GM19395 (cell line): ENCODE data around the gene MCU.

Experiments used
- ATAC-seq: cut with Tn5 transposase; IDR thresholded peaks from one replicate; pipeline ENCODE4 v1.9.1; 2021; ENCODE audit warnings: mild to moderate bottlenecking, moderate library complexity; ENCODE audit not compliant: unreplicated experiment

The MCU gene

DNA sequence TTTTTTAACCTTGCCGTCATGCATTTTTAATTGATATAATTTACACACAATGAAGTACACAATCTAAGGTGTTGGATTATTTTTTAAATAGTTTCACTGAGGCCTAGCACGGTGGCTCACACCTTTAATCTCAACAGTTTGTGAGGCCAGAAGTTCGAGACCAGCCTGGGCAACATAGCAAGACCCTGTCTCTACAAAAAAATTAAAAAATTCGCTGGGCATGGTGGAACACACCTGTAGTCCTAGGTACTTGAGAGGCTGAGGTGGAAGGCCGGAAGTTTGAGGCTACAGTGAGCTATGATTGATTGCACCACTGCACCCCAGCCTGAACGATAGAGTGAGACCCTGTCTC is 108.8 kb downstream of the MCU start:
- no peak for ATAC-seq

DNA sequence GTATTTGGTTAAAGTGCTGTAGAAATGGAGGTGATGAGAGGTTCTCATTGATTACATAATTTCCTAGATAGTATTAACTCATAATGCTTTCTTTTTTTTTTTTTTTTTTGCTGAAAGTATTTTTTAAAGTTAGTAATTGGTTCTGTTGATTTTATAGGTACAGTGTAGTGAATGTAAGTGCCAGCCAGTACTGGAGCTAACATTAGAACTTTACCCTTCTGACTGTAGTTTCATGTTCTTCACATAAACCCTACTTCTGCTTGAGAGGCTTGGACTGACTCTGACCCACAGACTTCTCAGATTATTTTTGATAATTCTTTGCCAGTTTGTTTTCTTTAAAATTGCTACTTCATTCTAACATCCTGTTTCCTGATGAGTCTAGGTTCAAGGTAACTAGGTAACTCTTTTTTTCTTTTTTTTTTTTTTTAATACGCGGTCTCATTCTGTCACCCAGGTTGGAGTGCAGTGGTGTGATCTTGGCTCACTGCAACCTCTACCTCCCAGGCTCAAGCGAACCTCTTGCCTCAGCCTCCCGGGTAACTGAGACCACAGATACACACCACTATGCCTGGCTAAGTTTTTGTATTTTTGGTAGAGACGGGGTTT is 109.4 kb downstream of the MCU start:
- ATAC-seq, result no peak

DNA sequence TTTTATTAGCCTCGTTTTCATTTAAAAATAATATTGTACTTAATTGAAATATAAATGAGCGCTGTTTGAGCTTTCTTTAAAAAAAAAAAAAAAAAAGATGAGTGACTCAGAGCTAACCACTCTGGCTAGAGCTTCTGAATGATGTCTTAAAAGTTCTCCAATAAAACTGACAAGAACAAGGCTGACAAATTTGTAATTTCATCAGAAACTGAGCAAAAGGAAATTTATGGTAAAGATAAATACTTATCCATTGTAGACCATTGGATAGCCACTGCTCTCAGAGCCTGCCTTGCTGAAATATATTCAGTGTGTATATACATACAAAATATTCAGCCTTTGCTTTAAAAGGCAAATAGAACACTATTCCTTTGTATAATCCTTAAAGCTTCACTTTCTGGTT is 110.4 kb downstream of the MCU start:
- no peak for ATAC-seq

DNA sequence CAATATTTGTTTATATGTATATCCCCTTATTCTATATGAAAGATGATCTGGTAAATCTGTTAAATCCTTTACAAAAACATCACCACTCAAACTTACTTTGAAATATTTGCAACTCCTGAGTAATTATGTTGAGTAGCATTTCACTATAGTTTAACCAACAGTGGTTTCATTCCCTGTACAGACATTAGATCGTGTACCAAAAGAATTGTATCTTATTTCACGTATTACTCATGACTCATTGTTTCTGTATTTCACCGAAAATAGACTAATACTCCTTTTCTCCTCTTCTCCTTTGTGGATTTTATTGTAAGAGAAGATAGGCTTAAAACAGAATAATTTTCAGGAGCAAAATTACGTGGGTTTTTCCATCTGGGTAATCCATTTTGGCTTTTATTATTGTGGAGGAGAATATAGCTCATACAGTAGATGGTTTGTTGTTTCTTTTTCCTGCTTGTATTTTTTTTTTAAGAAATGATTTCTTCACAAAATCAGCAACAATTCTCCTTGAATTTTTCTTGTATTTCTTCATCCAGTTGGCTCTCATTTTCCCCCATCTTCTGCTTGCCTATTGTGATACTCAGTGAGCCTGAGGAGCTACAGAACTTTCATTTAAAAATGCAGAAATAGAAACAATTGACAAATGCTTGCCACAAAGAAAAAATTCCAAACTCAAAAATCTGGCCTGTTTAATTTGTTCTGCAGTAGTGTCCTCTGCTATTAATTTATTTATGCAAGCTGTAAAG is 111.0 kb downstream of the MCU start:
- no peak for ATAC-seq

DNA sequence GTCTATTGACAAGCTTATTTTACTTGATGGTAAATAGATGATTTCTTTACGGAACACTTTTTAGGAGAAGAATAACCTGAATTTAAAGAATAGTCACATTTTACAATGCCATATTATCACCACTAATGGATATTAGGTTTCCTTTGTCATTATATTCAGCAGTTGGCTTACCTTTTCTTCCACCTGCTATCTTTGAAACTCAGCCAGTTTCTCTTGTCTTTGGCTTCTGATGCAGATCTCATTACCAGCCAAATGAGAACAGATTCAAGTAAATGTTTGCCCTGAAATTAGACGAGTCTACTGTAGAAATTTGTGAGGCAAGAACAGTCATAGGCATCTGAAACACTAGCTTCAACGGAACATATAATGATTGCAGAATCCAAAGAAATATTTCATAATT is 116.1 kb downstream of the MCU start:
- no peak for ATAC-seq

DNA sequence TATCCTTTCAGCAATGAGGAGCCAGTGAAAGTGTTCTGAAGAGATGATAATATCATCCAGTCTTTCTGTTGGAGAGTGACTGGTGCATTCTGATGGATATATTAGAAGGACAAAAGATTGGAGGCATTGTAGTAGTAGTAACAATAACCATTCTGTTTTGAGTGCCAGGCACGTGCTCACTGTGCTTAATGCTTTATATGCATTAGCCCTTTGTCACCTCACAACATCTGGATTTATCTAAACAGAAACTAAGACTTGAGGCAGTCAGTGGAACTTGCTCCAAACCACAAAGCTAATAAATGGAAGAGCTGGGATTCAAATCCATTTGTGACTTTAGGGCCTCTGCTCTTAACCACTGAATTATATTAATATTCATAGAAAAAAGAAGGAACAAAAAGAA is 117.1 kb downstream of the MCU start:
- ATAC-seq, result no peak

DNA sequence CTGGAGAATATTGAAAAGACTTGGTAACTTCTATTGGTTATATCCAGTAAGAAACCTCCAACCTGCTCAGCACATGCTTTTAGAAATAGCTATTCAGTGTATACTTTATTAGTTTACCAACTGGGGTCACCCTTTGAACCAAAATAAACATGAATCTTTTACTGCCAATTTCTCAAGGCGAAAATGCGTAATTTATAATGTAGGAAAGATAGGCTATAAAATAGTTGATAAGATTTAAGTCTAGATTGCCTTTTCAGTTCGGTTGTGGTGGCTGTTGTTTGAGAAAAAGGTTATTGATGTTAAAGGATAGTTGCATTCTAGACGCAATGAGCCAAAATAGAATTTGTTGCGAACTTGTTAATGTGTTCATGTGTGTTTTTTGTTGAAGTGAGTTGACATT is 119.0 kb downstream of the MCU start:
- ATAC-seq, result no peak

DNA sequence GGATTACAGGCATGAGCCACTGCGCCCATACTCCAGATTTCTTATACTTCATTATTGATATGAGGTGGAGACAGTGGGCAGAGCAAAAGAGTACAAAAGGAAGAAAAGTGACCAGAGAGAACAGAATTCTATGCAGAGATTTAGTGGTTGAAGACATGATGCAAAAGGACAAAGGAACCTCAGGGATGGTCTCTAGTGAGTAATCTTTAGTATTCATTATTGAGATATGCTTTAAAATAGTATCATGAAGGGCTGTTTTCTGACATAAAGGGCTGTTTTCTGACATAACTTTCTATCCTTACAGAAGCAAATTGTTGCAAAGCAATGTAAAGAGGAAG is 120.4 kb downstream of the MCU start:
- ATAC-seq, result no peak

DNA sequence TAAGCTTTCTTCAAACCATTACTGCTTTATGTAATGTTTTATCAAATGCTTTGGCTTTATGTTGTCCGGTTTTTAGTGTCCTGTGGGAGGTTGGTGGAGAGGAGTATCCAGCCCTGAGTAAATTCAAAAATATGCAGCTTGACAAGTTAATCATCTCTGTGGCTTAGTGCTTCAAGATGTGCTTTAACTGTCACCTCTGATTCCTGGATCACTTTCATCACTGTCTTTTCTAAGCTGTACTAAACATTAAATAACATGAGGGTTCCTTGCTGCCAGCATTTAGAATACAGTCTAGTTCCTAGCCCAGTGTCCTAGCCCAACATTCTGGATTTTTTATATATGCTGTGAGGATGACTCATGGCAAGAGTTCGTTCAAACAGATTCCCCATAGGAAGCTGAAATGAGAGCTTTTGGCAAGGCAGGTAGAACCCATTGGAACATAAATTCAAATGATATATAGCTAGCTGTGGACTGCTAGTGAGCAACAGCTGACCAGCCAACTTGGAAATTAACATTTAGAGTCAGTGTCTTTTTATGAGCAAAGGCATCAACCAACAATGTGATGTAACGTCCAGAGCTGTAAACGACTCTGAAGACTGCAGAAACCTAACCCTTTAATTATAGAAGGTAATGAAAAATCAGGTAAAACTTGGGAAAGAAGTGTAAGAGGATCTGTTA is 120.9 kb downstream of the MCU start:
- ATAC-seq, result no peak

DNA sequence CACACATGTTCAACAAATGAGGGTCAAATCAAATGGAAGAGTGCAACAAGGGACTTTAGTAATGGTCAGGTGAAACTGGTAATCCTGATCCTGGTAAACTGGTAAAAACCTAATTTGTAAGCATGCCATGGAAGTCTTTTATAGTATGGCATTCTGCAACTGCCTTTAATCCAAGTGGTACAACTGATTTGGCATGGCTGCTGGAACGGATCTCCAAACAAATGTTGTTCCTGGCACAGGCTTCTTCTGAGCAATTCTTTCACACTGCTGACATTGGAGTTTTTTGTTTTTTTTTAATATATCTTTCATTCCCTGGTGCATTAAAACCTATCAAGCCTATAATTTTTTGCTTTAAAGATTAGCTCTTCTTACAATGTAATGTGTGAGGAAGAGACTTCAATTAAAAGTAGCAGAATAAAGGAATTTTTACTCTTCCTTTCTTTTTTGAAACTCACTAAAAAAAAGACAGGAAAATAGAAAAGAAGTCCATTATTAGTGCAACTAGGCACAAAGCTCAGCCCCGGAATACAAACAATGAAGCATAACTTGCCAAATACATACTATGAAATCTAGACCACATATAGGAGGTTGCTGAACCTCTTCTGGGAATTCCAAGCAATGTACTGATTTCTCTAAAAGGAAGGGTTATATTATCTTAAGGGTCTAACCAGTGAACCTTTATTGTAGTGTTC is 122.3 kb downstream of the MCU start:
- no peak for ATAC-seq

DNA sequence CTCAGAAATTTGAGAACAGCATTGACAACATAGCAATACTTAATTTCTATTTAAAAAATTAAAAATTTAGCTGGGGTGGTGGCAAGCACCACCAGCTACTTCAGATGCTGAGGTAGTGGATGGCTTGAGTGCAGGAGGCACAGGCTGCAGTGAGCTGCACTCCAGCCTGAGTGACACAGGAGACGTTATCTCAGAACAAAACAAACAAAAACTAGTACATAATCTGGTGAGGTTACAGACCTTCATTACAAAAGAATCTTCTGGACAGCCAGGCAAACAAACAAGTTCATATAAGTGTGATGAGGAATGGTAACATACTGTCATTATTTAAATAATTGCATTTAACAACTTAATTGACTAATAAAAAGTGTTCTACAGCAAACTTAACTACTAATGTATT is 124.6 kb downstream of the MCU start:
- ATAC-seq, result no peak

DNA sequence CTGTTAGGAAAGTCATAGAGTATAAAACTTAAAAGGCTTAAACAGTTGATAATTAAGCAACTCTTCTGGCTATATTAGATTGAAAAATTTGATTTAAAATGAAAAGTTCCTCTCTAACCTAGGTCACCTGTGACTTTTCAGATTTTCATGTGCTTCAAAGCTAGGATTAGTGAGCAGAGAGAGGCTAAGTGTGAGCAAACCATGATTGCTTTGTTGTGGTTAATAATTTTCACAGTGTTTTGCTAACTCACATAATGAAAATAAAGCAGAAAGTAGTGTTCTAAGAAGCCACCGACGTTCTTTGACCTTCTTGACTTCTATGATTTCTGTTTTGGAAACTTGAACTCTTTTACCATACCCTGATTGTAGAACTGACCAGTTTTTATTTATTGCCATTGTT is 126.1 kb downstream of the MCU start:
- no peak for ATAC-seq

DNA sequence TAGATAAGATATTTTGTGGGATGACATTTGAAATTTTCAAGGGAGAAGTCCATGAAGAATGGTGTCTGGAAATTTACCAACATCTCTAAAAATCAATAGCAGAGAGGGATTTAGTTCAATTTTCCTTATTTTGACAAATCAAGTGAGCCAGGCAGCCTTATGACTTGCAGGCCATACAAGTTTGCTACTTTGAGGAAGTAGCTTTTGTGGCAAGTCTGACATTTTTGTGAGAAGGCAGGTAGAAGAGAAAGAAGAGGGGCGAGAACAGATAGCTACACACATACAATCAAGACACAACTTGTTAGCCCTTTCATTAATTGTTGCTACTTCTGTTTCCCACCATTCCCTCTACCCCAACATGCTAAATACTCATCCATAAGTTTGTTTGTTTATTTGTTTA is 127.1 kb downstream of the MCU start:
- no peak for ATAC-seq

DNA sequence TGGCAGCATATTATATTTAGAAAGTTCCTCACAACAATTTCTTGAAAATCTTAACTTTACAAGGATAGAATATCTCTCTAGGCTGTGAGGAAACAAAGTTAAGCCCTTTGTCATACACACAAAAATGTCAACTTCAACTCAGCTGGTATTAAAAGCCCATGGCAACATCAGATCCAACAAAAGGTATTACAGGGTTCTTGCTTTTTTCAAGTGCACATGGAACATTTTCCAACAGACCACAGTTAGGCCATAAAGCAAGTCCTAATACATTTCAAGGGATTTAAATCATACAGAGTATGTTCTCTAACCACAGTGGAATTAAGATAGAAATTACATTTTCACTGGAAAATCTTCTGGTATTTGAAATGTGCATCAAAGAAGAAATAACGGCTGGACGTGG is 129.7 kb downstream of the MCU start:
- no peak for ATAC-seq

DNA sequence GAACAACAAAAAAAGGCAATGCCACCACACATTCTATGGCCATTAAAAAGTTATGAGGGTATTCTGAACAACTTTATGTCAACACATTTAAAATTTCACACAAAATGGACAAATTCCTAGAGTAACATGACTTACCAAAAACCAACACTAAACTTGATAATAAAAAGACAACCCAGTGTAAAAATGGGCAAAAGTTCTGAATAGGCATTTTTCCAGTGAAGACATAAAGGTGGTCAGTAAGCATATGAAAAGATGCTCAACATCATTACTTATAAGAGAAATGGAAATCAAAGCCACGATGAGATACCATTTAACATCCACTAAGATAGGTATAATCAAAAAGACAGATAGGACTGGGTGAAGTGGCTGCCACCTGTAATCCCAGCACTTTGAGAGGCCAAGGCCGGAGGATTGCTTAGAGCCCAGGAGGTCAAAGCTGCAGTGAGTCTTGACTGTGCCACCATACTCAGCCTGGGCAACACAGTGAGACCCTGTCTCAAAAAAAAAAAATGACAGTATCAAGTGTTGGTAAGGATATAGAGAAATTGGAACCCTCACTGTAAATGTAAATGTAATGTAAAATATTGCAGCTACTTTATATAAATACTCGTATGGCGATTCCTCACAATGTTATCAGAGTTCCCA is 130.5 kb downstream of the MCU start:
- ATAC-seq, result no peak

DNA sequence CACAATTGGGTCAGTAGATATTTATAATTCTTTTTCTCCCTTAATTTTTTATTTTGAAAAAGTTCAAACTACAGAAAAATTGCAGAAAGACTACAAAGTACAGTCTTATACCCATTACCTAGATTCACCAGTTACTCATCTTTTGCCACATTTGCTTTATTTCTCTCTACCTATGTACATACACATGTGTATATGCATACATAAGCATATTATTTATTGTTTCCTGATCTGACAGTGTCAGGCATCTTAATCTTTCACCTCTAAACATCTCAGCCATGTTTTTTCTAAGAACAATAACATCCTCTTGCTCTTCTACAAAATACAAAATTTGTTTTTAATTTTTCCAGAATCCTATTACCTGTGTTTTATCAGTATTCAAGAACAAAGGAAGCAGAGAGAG is 133.2 kb downstream of the MCU start:
- ATAC-seq, result no peak

DNA sequence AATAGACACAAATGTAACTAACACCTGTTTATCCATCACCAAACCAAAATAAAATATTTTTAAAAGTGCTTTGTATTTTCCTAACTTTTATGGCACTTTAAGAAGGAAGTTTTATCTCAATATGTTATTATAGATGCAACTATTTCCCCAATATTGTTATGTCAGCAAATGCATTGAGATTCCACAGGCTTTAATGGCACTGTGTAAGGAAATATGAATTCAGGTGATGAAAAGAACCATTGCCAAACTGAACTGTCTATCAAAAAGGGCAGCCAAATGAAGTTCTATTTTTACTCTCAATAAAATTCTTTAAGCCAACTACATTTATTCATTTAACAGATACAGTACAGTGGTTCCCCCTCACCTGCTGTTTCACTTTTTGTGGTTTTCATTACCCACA is 134.4 kb downstream of the MCU start:
- no peak for ATAC-seq

DNA sequence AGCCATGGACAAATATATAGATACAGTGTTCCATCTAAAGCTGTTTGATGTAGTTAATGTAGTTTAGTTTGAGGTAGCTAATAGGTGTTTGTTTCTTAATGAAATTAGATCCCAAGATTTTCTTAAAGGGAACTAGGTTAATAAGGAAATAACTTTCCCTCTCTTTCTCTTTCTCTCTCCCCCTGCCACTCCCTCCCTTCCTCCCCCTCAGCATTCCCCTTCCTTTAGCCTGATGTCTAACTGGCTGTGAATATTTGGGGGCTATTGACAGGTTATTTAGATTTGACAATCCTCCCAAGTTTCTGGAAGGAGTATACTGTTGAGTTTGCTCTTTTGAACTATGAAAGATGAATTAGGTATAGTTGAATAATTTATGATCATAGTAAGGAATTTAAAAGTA is 136.4 kb downstream of the MCU start:
- ATAC-seq, result no peak

DNA sequence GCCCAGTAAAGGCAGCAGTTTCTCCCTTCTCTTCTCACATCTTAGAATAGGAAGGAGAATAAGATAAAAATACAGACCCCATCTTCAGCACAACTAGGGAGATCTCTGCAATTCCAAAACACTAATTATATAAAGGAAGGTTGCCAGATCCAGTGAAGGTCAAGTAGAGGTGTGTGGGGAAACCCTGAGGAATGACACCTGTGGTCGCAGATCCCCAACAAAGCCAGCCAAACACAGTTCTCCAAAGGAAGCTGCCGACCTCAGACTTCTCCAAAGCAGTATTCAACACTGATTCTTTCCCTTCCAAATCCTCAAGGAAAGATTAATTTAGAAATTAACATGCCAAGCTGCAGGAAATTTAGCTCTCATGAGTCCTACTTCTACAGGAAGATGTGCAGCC is 138.7 kb downstream of the MCU start:
- no peak for ATAC-seq

DNA sequence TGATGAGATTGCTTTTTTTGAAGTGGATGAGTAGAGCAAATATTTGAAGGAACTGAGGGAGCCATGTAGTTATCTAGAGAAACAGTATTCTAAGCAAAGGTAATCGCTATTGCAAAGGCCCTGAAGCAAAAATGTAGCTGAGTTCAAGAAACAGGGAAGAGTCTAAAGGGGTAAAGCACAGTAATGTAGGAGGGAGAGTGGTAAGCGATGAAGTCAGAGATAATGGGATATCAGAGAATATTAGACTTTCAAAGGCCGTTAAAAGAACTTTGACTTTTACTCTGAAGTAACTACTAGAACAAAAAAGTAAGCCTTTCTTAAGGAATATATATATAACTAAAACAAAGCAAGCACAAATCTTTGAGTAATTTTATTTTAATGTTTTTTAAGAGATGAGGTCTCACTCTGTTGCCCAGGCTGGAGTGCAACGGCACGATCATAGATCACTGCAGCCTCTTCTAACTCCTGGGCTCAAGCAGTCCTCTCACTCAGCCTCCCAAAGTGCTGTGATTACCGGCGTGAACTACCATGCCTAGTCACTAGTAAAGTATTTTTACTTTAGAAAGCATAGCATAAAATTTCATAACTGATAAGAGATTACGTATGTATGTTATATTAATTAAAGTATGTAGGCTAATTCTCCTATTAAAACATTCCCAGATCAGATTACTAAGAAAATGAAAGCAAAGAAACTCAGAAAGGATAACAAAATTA is 139.9 kb downstream of the MCU start:
- ATAC-seq, result no peak

DNA sequence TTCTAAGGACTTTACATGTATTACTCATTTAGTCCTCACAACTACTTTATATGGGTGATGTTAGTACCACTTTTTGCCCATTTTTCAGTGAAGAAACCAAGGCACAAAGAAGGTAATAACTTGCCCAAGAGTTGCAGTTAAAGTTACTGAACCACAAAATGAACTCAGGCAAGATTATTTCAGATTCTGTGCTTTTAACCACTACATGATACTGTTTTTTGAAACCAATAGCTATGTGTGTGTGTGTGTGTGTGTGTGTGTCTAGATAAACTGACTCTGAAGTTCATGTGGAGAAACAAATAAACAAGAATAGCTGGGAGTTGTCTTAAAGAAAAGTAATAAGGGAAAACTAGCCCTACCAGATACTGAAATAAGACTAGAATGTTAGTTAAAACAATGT is 140.8 kb downstream of the MCU start:
- ATAC-seq, result no peak
